ENCODE measurements around the gene PELI2. TPM values are rescaled to one million over a fixed set of nuclear protein-coding genes. Genes with fewer than 3 reads are reported as not detected.
A peak's percentile ranks its signal among the peaks of the same experiment; 100 is the strongest.

The PELI2 gene
- total and polyA plus RNA-seq, 11 donors, result 0.80 to 5.2 (median 3.3) TPM

GRCh38 chr14:56195223-56195622 lies 77.0 kb downstream of the PELI2 start:
- no peak for DNase-seq
- no peak for ATAC-seq
- Histone ChIP-seq H3K27me3 (no peaks in the 10 kb centered on the region), H3K4me1 (peaks cover 0 to 28% (median 15%) of the 10 kb centered on the region in 12 donors), H3K4me3 (no peak overlapping the region), H3K36me3 (no peaks in the 10 kb centered on the region), H3K27ac (peak overlapping the region in 2 of 12 donors; percentile 13 to 27), H3K9me3 (no peaks in the 10 kb centered on the region)
- WGBS, 4 donors, result 71 to 84% (median 74%) methylated on average over 5 of the region's 5 CpGs
- intact Hi-C loops (cut with DNase I), result no loop called here
- no peak for TF ChIP-seq POLR2A (IDR thresholded peaks at IDR 0.05)
- TF ChIP-seq, protein P1, sequence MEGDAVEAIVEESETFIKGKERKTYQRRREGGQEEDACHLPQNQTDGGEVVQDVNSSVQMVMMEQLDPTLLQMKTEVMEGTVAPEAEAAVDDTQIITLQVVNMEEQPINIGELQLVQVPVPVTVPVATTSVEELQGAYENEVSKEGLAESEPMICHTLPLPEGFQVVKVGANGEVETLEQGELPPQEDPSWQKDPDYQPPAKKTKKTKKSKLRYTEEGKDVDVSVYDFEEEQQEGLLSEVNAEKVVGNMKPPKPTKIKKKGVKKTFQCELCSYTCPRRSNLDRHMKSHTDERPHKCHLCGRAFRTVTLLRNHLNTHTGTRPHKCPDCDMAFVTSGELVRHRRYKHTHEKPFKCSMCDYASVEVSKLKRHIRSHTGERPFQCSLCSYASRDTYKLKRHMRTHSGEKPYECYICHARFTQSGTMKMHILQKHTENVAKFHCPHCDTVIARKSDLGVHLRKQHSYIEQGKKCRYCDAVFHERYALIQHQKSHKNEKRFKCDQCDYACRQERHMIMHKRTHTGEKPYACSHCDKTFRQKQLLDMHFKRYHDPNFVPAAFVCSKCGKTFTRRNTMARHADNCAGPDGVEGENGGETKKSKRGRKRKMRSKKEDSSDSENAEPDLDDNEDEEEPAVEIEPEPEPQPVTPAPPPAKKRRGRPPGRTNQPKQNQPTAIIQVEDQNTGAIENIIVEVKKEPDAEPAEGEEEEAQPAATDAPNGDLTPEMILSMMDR (IDR thresholded peaks at IDR 0.05), result no peak

- TF ChIP-seq, protein P1 (IDR thresholded peaks at IDR 0.05), result no peak
- no peak for TF ChIP-seq POLR2A (IDR thresholded peaks at IDR 0.05)
- Histone ChIP-seq H3K4me1 (peaks cover 0 to 28% (median 15%) of the 10 kb centered on the region in 12 donors), H3K9me3 (no peaks in the 10 kb centered on the region), H3K27me3 (no peaks in the 10 kb centered on the region), H3K36me3 (no peaks in the 10 kb centered on the region), H3K4me3 (no peak overlapping the region), H3K27ac (peak overlapping the region in 7 of 12 donors; percentile 4 to 69 (median 27))
- DNase-seq (peak in 3 of 5 donors; percentile 28 to 62 (median 42)), ATAC-seq (peak; percentile 16 to 63 (median 34))
- intact Hi-C loops (cut with DNase I), result no loop called here
- WGBS, 4 donors, result 53 to 69% (median 59%) methylated on average over 6 of the region's 6 CpGs
Measured at GRCh38 chr14:56195704-56196103, 77.5 kb downstream of the PELI2 start.

GRCh38 chr14:56196274-56196673 lies 78.1 kb downstream of the PELI2 start:
- H3K36me3 ChIP-seq, result no peaks in the 10 kb centered on the region
- H3K4me1 ChIP-seq, result peaks cover 0 to 28% (median 15%) of the 10 kb centered on the region in 12 donors
- intact Hi-C loops (cut with DNase I), result no loop called here
- 54 to 64% (median 58%) methylated on average over 2 of the region's 2 CpGs for WGBS, 4 donors
- peak in 2 of 4 donors; percentile 27 to 30 for ATAC-seq
- no peaks in the 10 kb centered on the region for H3K27me3 ChIP-seq
- no peak for TF ChIP-seq POLR2A (IDR thresholded peaks at IDR 0.05)
- TF ChIP-seq, protein P1 (IDR thresholded peaks at IDR 0.05), result no peak
- no peak for DNase-seq
- peak overlapping the region in 7 of 12 donors; percentile 4 to 69 (median 27) for H3K27ac ChIP-seq
- no peak overlapping the region for H3K4me3 ChIP-seq
- H3K9me3 ChIP-seq, result no peaks in the 10 kb centered on the region

DNA sequence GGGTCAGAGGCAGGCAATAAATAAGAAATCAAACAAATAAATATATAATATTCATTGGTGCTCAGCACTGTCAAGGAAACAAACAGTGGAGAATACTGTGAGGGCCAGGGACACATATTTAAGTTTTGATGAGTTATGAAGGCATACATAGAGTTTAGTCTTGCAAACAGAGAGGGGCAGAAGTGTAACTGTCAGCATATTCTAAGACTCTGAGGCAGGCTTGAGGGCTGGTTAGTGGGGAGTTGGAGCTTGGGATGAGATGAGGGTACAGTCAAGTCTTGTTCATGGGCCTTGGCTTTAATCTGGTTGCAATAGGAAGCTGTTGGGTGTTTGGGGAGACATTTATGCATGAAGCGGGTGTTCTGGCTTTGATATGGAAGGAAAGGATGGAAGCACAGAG lies 78.9 kb downstream of the PELI2 start:
- H3K4me1 ChIP-seq, result peaks cover 0 to 28% (median 15%) of the 10 kb centered on the region in 12 donors
- H3K4me3 ChIP-seq, result no peak overlapping the region
- ATAC-seq (no peak), DNase-seq (no peak)
- intact Hi-C loops (cut with DNase I), result no loop called here
- 94 to 100% (median 97%) methylated on average over 1 of the region's 1 CpG for WGBS, 4 donors
- H3K27me3 ChIP-seq, result no peaks in the 10 kb centered on the region
- H3K9me3 ChIP-seq, result no peaks in the 10 kb centered on the region
- no peaks in the 10 kb centered on the region for H3K36me3 ChIP-seq
- H3K27ac ChIP-seq, result no peak overlapping the region
- no peak for TF ChIP-seq POLR2A (IDR thresholded peaks at IDR 0.05)
- TF ChIP-seq, protein P1 (IDR thresholded peaks at IDR 0.05), result no peak
